IMR-90 (cell line): ENCODE results near the gene PFKL. TPM values are rescaled to one million over a fixed set of nuclear protein-coding genes. Genes with fewer than 3 reads are reported as not detected.

Source experiments
- ATAC-seq: fragments of 200-7000 bp; cut with Tn5 transposase; 2 replicates; pipeline ENCODE4 v1.9.1; 2020; ENCODE audit warnings: low read depth, mild to moderate bottlenecking, moderate library complexity
- BruUV-seq: library from RNA; stranded (reverse); fragments of 400-500 nt; replicated peaks from 2 replicates; lab custom pipeline; 2021; lab: Mats Ljungman, UMichigan
- CTCF ChIA-PET: fragments of 300-600 bp; formaldehyde crosslinking; extraction: SDS; loops from one replicate; lab custom pipeline; 2021; ENCODE audit warnings: antibody characterized with exemption; lab: Yijun Ruan, JAX
- POLR2A ChIA-PET: fragments of 300-600 bp; sonication (Branson Sonifier 250); formaldehyde crosslinking; loops from one replicate; lab custom pipeline; 2022; ENCODE audit warnings: antibody characterized with exemption; ENCODE audit not compliant: unreplicated experiment; lab: Charles Lee
- DNase-seq: peaks from one replicate; pipeline ENCODE4 v3.0.0; 2013
- H2AFZ ChIP-seq: replicated peaks from 2 replicates; pipeline ENCODE3; 2013; ENCODE audit warnings: low read length, mild to moderate bottlenecking; ENCODE audit not compliant: poor library complexity
- H2AK5ac ChIP-seq: 2 replicates; pipeline ENCODE4 v1.6.1; 2013; ENCODE audit warnings: low read depth, low read length, inconsistent platforms
- H2AK9ac ChIP-seq: replicated peaks from 2 replicates; pipeline ENCODE3; 2013; ENCODE audit warnings: mild to moderate bottlenecking, low read depth, low read length, moderate library complexity; ENCODE audit not compliant: poor library complexity
- H2BK120ac ChIP-seq: 2 replicates; pipeline ENCODE4 v1.6.1; 2013; ENCODE audit warnings: low read depth, low read length, inconsistent platforms
- H2BK15ac ChIP-seq: 3 replicates; pipeline ENCODE4 v1.6.1; 2013; ENCODE audit warnings: low read depth, low read length, inconsistent platforms
- H2BK20ac ChIP-seq: 2 replicates; pipeline ENCODE4 v1.6.1; 2013; ENCODE audit warnings: low read depth, mild to moderate bottlenecking, inconsistent platforms, low read length, moderate library complexity
- H2BK5ac ChIP-seq: 2 replicates; pipeline ENCODE4 v1.6.1; 2013; ENCODE audit warnings: mild to moderate bottlenecking, low read depth, low read length, inconsistent platforms; ENCODE audit not compliant: poor library complexity, severe bottlenecking
- H3K14ac ChIP-seq: replicated peaks from 2 replicates; pipeline ENCODE4 v1.6.1; 2013; ENCODE audit warnings: low read depth, low read length, inconsistent platforms
- H3K18ac ChIP-seq: 2 replicates; pipeline ENCODE4 v1.6.1; 2013; ENCODE audit warnings: low read depth, low read length, control low read depth
- H3K23ac ChIP-seq: 2 replicates; pipeline ENCODE4 v1.6.1; 2013; ENCODE audit warnings: low read depth, low read length, inconsistent platforms
- H3K27ac ChIP-seq: 2 replicates; pipeline ENCODE4 v1.5.1; 2013; ENCODE audit warnings: mild to moderate bottlenecking, control low read depth, low read length; ENCODE audit not compliant: insufficient read depth
- H3K27me3 ChIP-seq: 2 replicates; pipeline ENCODE4 v1.6.1; 2013; ENCODE audit warnings: low read length; ENCODE audit not compliant: control insufficient read depth, insufficient read depth
- H3K36me3 ChIP-seq: 2 replicates; pipeline ENCODE4 v1.6.1; 2013; ENCODE audit warnings: low read length, mixed read lengths; ENCODE audit not compliant: control insufficient read depth, insufficient read depth
- H3K4ac ChIP-seq: 2 replicates; pipeline ENCODE4 v1.6.1; 2013; ENCODE audit warnings: low read depth, low read length, inconsistent platforms
- H3K4me1 ChIP-seq: 2 replicates; pipeline ENCODE4 v1.6.1; 2013; ENCODE audit warnings: low read length, mixed read lengths; ENCODE audit not compliant: control insufficient read depth, insufficient read depth
- H3K4me2 ChIP-seq: 2 replicates; pipeline ENCODE4 v1.6.1; 2013; ENCODE audit warnings: low read depth, mild to moderate bottlenecking, control low read depth, low read length, moderate library complexity
- H3K4me3 ChIP-seq: 2 replicates; pipeline ENCODE4 v1.5.1; 2013; ENCODE audit warnings: low read depth, mild to moderate bottlenecking, control low read depth, low read length, moderate library complexity; ENCODE audit not compliant: insufficient read depth
- H3K56ac ChIP-seq: 2 replicates; pipeline ENCODE4 v1.6.1; 2013; ENCODE audit warnings: low read length, inconsistent platforms; ENCODE audit not compliant: insufficient read depth; ENCODE audit errors: extremely low read depth
- H3K79me1 ChIP-seq, 2 experiments: 2 replicates each; pipeline ENCODE4 v1.6.1; 2013; ENCODE audit warnings: low read length in 2 of 2, inconsistent platforms in 1 of 2, low read depth in 1 of 2
- H3K9ac ChIP-seq: 2 replicates; pipeline ENCODE4 v1.6.1; 2013; ENCODE audit warnings: low read depth, low read length, control low read depth
- H3K9me1 ChIP-seq: 2 replicates; pipeline ENCODE4 v1.6.1; 2013; ENCODE audit warnings: low read length, inconsistent platforms; ENCODE audit not compliant: insufficient read depth
- H3K9me3 ChIP-seq: 2 replicates; pipeline ENCODE4 v1.6.1; 2013; ENCODE audit warnings: low read length; ENCODE audit not compliant: control insufficient read depth, insufficient read depth
- H4K20me1 ChIP-seq: 2 replicates; pipeline ENCODE4 v1.6.1; 2013; ENCODE audit warnings: low read length, inconsistent platforms; ENCODE audit not compliant: insufficient read depth
- H4K5ac ChIP-seq: 2 replicates; pipeline ENCODE4 v1.6.1; 2013; ENCODE audit warnings: mild to moderate bottlenecking, low read depth, low read length, control low read depth
- H4K8ac ChIP-seq, 2 experiments: 2 replicates each; pipeline ENCODE4 v1.6.1; 2013; ENCODE audit warnings: low read depth in 2 of 2, low read length in 2 of 2, control low read depth in 1 of 2, inconsistent platforms in 1 of 2
- H4K91ac ChIP-seq: 2 replicates; pipeline ENCODE4 v1.6.1; 2013; ENCODE audit warnings: low read depth, low read length, inconsistent platforms; ENCODE audit not compliant: insufficient read depth
- BHLHE40 ChIP-seq: fragments of 150-350 bp; IDR thresholded peaks from 2 replicates; pipeline ENCODE4 v1.6.1; 2016; ENCODE audit warnings: mild to moderate bottlenecking, low read depth, low read length
- CEBPB ChIP-seq: IDR thresholded peaks from 2 replicates; pipeline ENCODE4 v1.6.1; 2012; ENCODE audit warnings: low read depth, low read length, improper control_type of control experiment
- CHD1 ChIP-seq: IDR thresholded peaks from 2 replicates; pipeline ENCODE4 v1.6.1; 2012; ENCODE audit warnings: low read depth, low read length, improper control_type of control experiment
- FOS ChIP-seq: fragments of 150-350 bp; IDR thresholded peaks from 2 replicates; pipeline ENCODE4 v1.6.1; 2016; ENCODE audit warnings: low read depth, low read length
- MAFK ChIP-seq: IDR thresholded peaks from 2 replicates; pipeline ENCODE4 v1.6.1; 2012; ENCODE audit warnings: low read depth, low read length, improper control_type of control experiment
- MAZ ChIP-seq: IDR thresholded peaks from 2 replicates; pipeline ENCODE4 v1.6.1; 2012; ENCODE audit warnings: low read depth, mild to moderate bottlenecking, low read length, improper control_type of control experiment, moderate library complexity, borderline replicate concordance
- MXI1 ChIP-seq: IDR thresholded peaks from 2 replicates; pipeline ENCODE4 v1.6.1; 2012; ENCODE audit warnings: low read depth, mild to moderate bottlenecking, low read length, moderate library complexity, borderline replicate concordance
- NFE2L2 ChIP-seq: fragments of 150-350 bp; IDR thresholded peaks from 2 replicates; pipeline ENCODE4 v1.6.1; 2016; ENCODE audit warnings: low read depth, mild to moderate bottlenecking, low read length
- POLR2A ChIP-seq: IDR thresholded peaks from 2 replicates; pipeline ENCODE4 v1.6.1; 2012; ENCODE audit warnings: mild to moderate bottlenecking, low read depth, low read length
- RAD21 ChIP-seq: IDR thresholded peaks from 2 replicates; pipeline ENCODE4 v1.6.1; 2012; ENCODE audit warnings: low read length, improper control_type of control experiment
- RCOR1 ChIP-seq: IDR thresholded peaks from 2 replicates; pipeline ENCODE4 v1.6.1; 2012; ENCODE audit warnings: mild to moderate bottlenecking, low read length, improper control_type of control experiment; ENCODE audit not compliant: insufficient replicate concordance
- RFX5 ChIP-seq: IDR thresholded peaks from 2 replicates; pipeline ENCODE4 v1.8.0; 2012; ENCODE audit warnings: low read depth, mild to moderate bottlenecking, low read length, moderate library complexity
- SMC3 ChIP-seq: fragments of 150-350 bp; IDR thresholded peaks from 2 replicates; pipeline ENCODE4 v1.6.1; 2016; ENCODE audit warnings: low read depth, mild to moderate bottlenecking, antibody characterized with exemption, low read length, moderate library complexity
- USF2 ChIP-seq: fragments of 150-350 bp; IDR thresholded peaks from 2 replicates; pipeline ENCODE4 v1.6.1; 2017; ENCODE audit warnings: mild to moderate bottlenecking, antibody characterized with exemption, low read length, low read depth
- WGBS, 2 experiments: methylation state at CpG; one replicate each; pipeline versions ENCODE4 v1.1.5 to v1.1.7; 2013; ENCODE audit warnings: missing lambda C conversion rate in 2 of 2; ENCODE audit not compliant: insufficient read length in 1 of 2; ENCODE audit errors: extremely low coverage in 2 of 2; 5-methylcytosine and 5-hydroxymethylcytosine counted together
- dilution Hi-C: fragments of 300-500 bp; cut with HindIII; formaldehyde crosslinking; loops from one replicate; pipeline ENCODE4 v1.14.3; 2018; ENCODE audit warnings: low sequenced_read_pairs; ENCODE audit not compliant: unreplicated experiment
- in situ Hi-C: fragments of 300-500 bp; cut with MboI; formaldehyde crosslinking; loops from 3 replicates; pipeline ENCODE4 v1.14.3; 2019; ENCODE audit warnings: low sequenced_read_pairs, inconsistent platforms, mixed read lengths
- intact Hi-C: fragments of 100-400 bp; cut with micrococcal nuclease; formaldehyde crosslinking; loops from 2 replicates; pipeline ENCODE4 v1.10.0; 2022
- polyA plus RNA-seq, 3 experiments: library from polyadenylated mRNA; depleted of rRNA; stranded (reverse); fragments of >200 nt; gene quantifications; 2 replicates each; pipeline ENCODE4 v1.2.3, GENCODE V29; 2012; ENCODE audit warnings: low replicate concordance in 1 of 3
- total RNA-seq: library from RNA; depleted of rRNA; stranded (reverse); fragments of >200 nt; gene quantifications from 2 replicates; pipeline ENCODE4 v1.2.3, GENCODE V29; 2012
- TF ChIP-seq, protein P1 (sequence below): conservative IDR thresholded peaks from 2 replicates; pipeline ENCODE4 v1.5.1; 2012; ENCODE audit warnings: mild to moderate bottlenecking, low read depth, low read length, improper control_type of control experiment
- TF ChIP-seq, protein P2 (sequence below): fragments of 150-350 bp; IDR thresholded peaks from 2 replicates; pipeline ENCODE4 v1.6.1; 2016; ENCODE audit warnings: low read depth, mild to moderate bottlenecking, low read length, moderate library complexity, borderline replicate concordance

PFKL gene
- total and polyA plus RNA-seq, 2 of the 4 experiments (the other 2 are of a cell fraction) = 103 to 126 TPM

DNA sequence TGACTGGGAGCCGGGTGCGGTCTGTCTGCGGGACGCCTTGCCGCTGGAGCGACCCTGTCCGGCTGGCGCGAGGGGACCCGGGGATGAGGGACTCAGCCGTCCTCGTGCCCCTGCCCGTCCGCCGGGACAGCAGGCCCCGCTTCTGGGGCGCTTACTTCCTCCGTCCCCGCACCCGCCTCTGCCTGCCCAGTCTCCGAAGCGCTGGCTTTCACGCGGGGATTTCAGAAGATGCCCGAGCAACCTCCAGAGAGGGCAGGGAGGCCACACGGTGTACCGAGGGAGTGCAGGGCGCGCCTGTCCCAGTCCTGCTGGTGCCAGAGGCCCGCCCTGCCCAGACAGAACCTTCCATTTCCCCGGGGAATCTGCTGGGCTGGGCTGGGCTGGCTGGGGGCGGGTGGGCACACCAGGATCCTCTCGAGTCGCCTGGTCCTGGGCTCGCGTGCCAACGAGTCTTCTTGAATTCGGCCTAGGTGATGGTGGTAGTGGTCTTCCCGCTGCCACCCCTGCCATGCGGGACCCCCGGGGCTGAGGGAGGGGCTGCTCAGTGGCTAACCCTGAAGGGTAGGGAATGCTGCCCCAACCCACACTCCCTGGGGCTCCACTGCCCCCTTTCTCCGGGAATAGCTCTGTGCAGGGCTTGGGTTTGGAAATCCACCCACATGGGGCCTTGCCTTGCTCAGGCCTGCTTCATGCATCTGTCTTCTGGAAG, 51.1 kb downstream of the PFKL start:
- H4K20me1 ChIP-seq = no peaks in the 10 kb centered on the region
- no peak for TF ChIP-seq CEBPB
- no peak for TF ChIP-seq POLR2A
- no peak for TF ChIP-seq SMC3
- no peak for TF ChIP-seq CHD1
- TF ChIP-seq RCOR1 = no peak
- TF ChIP-seq USF2 = no peak
- TF ChIP-seq RAD21 = no peak
- no peak for TF ChIP-seq RFX5
- TF ChIP-seq, protein P1, sequence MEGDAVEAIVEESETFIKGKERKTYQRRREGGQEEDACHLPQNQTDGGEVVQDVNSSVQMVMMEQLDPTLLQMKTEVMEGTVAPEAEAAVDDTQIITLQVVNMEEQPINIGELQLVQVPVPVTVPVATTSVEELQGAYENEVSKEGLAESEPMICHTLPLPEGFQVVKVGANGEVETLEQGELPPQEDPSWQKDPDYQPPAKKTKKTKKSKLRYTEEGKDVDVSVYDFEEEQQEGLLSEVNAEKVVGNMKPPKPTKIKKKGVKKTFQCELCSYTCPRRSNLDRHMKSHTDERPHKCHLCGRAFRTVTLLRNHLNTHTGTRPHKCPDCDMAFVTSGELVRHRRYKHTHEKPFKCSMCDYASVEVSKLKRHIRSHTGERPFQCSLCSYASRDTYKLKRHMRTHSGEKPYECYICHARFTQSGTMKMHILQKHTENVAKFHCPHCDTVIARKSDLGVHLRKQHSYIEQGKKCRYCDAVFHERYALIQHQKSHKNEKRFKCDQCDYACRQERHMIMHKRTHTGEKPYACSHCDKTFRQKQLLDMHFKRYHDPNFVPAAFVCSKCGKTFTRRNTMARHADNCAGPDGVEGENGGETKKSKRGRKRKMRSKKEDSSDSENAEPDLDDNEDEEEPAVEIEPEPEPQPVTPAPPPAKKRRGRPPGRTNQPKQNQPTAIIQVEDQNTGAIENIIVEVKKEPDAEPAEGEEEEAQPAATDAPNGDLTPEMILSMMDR = no peak
- TF ChIP-seq NFE2L2 = no peak
- TF ChIP-seq FOS = no peak
- TF ChIP-seq, protein P2, sequence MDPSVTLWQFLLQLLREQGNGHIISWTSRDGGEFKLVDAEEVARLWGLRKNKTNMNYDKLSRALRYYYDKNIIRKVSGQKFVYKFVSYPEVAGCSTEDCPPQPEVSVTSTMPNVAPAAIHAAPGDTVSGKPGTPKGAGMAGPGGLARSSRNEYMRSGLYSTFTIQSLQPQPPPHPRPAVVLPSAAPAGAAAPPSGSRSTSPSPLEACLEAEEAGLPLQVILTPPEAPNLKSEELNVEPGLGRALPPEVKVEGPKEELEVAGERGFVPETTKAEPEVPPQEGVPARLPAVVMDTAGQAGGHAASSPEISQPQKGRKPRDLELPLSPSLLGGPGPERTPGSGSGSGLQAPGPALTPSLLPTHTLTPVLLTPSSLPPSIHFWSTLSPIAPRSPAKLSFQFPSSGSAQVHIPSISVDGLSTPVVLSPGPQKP = no peak
- no peak for TF ChIP-seq BHLHE40
- no peak for TF ChIP-seq MAFK
- TF ChIP-seq MXI1 = no peak
- TF ChIP-seq MAZ = no peak
- in situ Hi-C loops (no loop called here), intact Hi-C loops (no loop called here), dilution Hi-C loops (no loop called here)
- H3K27ac ChIP-seq = no peak overlapping the region
- no peak overlapping the region for H4K91ac ChIP-seq
- H3K14ac ChIP-seq = no peak overlapping the region
- no peak overlapping the region for H2AFZ ChIP-seq
- H3K4me3 ChIP-seq = no peak overlapping the region
- ATAC-seq (no peak), DNase-seq (no peak)
- no peak overlapping the region for H3K23ac ChIP-seq
- H3K56ac ChIP-seq = no peak overlapping the region
- no peak overlapping the region for H3K9ac ChIP-seq
- no peak overlapping the region for H2AK5ac ChIP-seq
- H3K4ac ChIP-seq = no peak overlapping the region
- no peak overlapping the region for H2BK5ac ChIP-seq
- H3K9me3 ChIP-seq = peaks cover 2% of the 10 kb centered on the region; the same call in 1 of the 2 replicates
- H3K4me2 ChIP-seq = no peak overlapping the region
- H2BK15ac ChIP-seq = no peak overlapping the region
- ChIA-PET CTCF (no interaction called here), POLR2A (no interaction called here)
- H2BK120ac ChIP-seq = no peak overlapping the region
- peaks cover 63% of the 10 kb centered on the region for H3K27me3 ChIP-seq
- 25% methylated on average over 7 of the region's 42 CpGs; no CpG with 5 or more reads in 1 of the 2 experiments for WGBS, 2 experiments
- H3K9me1 ChIP-seq = no peaks in the 10 kb centered on the region
- no TSS peak for BruUV-seq
- H4K5ac ChIP-seq = no peak overlapping the region
- H4K8ac ChIP-seq = no peak overlapping the region
- H2BK20ac ChIP-seq = no peak overlapping the region
- H2AK9ac ChIP-seq = no peak overlapping the region
- H3K4me1 ChIP-seq = no peaks in the 10 kb centered on the region
- H3K79me1 ChIP-seq = no peaks in the 10 kb centered on the region
- H3K36me3 ChIP-seq = no peaks in the 10 kb centered on the region
- H3K18ac ChIP-seq = no peak overlapping the region
